HG03565 (cell line): ENCODE data around the gene CYBRD1.

Experiments
- ATAC-seq: cut with Tn5 transposase; IDR thresholded peaks from one replicate; pipeline ENCODE4 v1.9.1; 2021; ENCODE audit warnings: mild to moderate bottlenecking, moderate library complexity; ENCODE audit not compliant: unreplicated experiment

The CYBRD1 gene

GRCh38 chr2:171595456-171595855, 73.2 kb downstream of the CYBRD1 start:
- ATAC-seq, result no peak

GRCh38 chr2:171595896-171596295, 73.6 kb downstream of the CYBRD1 start:
- ATAC-seq, result no peak

GRCh38 chr2:171598713-171599319, 76.5 kb downstream of the CYBRD1 start:
- ATAC-seq, result peak; percentile 91

- no peak for ATAC-seq
Measured at GRCh38 chr2:171600126-171600525, 77.9 kb downstream of the CYBRD1 start.

- ATAC-seq, result no peak
Measured at GRCh38 chr2:171602352-171602751, 80.1 kb downstream of the CYBRD1 start.
